ENCODE results near the gene VPS54.
A peak's percentile ranks its signal among the peaks of the same experiment; 100 is the strongest.
"Not testable (repeated sequence)": the region's sequence is repeated elsewhere in the genome, so short reads cannot be mapped to it uniquely, and the experiment has no call there.

The VPS54 gene

GRCh38 chr2:63853527-63854310 lies 165.5 kb downstream of the VPS54 start:
- DNase-seq (ENCODE audit: low read depth in 2 of 2): peak; percentile 45 to 75
- TF ChIP-seq CTCF (IDR thresholded peaks at IDR 0.05; ENCODE audit: low read depth, low read length): no peak
- H3K4me3 ChIP-seq (replicated peaks in 1 of 2; ENCODE audit: low read depth in 2 of 2, low read length in 2 of 2): no peak overlapping the region

- no peak overlapping the region for H3K4me3 ChIP-seq (replicated peaks in 1 of 2; ENCODE audit: low read depth in 2 of 2, low read length in 2 of 2)
- no peak for TF ChIP-seq CTCF (IDR thresholded peaks at IDR 0.05; ENCODE audit: low read depth, low read length)
- no peak for DNase-seq (ENCODE audit: low read depth in 2 of 2)
Measured at GRCh38 chr2:63851691-63852311, 167.4 kb downstream of the VPS54 start.

GRCh38 chr2:63850649-63851048 lies 168.6 kb downstream of the VPS54 start:
- no peak for TF ChIP-seq CTCF (IDR thresholded peaks at IDR 0.05; ENCODE audit: low read depth, low read length)
- no peak for DNase-seq (ENCODE audit: low read depth in 2 of 2)
- H3K4me3 ChIP-seq (replicated peaks in 1 of 2; ENCODE audit: low read depth in 2 of 2, low read length in 2 of 2): no peak overlapping the region

- no peak overlapping the region for H3K4me3 ChIP-seq (replicated peaks in 1 of 2; ENCODE audit: low read depth in 2 of 2, low read length in 2 of 2)
- no peak for TF ChIP-seq CTCF (IDR thresholded peaks at IDR 0.05; ENCODE audit: low read depth, low read length)
- no peak for DNase-seq (ENCODE audit: low read depth in 2 of 2)
Measured at GRCh38 chr2:63850204-63850571, 169.0 kb downstream of the VPS54 start.

- no peak for TF ChIP-seq CTCF (IDR thresholded peaks at IDR 0.05; ENCODE audit: low read depth, low read length)
- DNase-seq (ENCODE audit: low read depth in 2 of 2): peak; percentile 37 to 47
- H3K4me3 ChIP-seq (replicated peaks in 1 of 2; ENCODE audit: low read depth in 2 of 2, low read length in 2 of 2): no peak overlapping the region
Measured at GRCh38 chr2:63849381-63850203, 169.6 kb downstream of the VPS54 start.

- H3K4me3 ChIP-seq (replicated peaks in 1 of 2; ENCODE audit: low read depth in 2 of 2, low read length in 2 of 2); DNase-seq (ENCODE audit: low read depth in 2 of 2): not testable (repeated sequence)
Measured at GRCh38 chr2:63847571-63847970, 171.7 kb downstream of the VPS54 start.

GRCh38 chr2:63846487-63846886 lies 172.7 kb downstream of the VPS54 start:
- no peak overlapping the region for H3K4me3 ChIP-seq (replicated peaks in 1 of 2; ENCODE audit: low read depth in 2 of 2, low read length in 2 of 2)
- no peak for TF ChIP-seq CTCF (IDR thresholded peaks at IDR 0.05; ENCODE audit: low read depth, low read length)
- peak; percentile 39 to 48 for DNase-seq (ENCODE audit: low read depth in 2 of 2)
